ENCODE results near the gene MLC1.
A peak's percentile ranks its signal among the peaks of the same experiment; 100 is the strongest.

MLC1 gene

DNA sequence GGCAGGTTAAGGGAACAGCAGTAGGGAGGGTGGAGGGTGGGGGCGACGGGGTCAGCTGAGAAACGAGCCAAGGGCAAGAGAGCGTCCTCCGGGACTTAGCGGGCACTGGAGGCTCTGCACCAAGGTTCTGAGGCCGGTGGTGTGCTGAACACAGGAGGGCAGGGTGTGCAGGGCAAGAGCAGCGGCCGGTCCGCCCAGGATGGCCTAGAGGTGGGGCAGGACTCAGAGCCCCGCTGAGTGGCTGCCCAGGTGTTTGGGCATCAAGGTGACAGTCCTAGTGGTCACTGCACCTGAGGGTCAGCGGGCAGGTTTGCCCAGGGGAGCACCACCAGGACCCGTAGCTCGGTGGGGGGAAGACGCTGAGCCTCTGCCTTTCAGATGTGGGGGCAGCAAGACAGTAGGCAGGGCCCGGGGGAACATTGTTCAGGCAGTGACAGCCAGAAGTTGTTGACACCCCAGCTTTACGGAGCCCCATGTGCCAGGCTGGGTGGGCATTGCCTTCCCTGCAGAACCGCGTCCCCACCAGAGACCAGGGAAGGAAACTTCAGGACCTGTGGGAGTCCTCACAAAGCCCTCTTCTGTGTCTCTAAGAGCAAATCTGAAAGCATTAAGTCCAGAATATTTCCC is 22.6 kb downstream of the MLC1 start:
- H3K4me1 Mint-ChIP-seq: peaks cover 33% of the 10 kb centered on the region
- H3K9me3 Mint-ChIP-seq: no peaks in the 10 kb centered on the region
- no peak overlapping the region for H3K27ac Mint-ChIP-seq
- TF ChIP-seq, protein P1, sequence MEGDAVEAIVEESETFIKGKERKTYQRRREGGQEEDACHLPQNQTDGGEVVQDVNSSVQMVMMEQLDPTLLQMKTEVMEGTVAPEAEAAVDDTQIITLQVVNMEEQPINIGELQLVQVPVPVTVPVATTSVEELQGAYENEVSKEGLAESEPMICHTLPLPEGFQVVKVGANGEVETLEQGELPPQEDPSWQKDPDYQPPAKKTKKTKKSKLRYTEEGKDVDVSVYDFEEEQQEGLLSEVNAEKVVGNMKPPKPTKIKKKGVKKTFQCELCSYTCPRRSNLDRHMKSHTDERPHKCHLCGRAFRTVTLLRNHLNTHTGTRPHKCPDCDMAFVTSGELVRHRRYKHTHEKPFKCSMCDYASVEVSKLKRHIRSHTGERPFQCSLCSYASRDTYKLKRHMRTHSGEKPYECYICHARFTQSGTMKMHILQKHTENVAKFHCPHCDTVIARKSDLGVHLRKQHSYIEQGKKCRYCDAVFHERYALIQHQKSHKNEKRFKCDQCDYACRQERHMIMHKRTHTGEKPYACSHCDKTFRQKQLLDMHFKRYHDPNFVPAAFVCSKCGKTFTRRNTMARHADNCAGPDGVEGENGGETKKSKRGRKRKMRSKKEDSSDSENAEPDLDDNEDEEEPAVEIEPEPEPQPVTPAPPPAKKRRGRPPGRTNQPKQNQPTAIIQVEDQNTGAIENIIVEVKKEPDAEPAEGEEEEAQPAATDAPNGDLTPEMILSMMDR (IDR thresholded peaks at IDR 0.05; ENCODE audit: unreplicated experiment in 3 of 3): no peak
- H3K27me3 Mint-ChIP-seq (ENCODE audit: low read depth): peaks cover 29% of the 10 kb centered on the region
- H3K36me3 Mint-ChIP-seq (ENCODE audit: low read depth): no peaks in the 10 kb centered on the region
- no peak overlapping the region for H3K4me3 Mint-ChIP-seq

DNA sequence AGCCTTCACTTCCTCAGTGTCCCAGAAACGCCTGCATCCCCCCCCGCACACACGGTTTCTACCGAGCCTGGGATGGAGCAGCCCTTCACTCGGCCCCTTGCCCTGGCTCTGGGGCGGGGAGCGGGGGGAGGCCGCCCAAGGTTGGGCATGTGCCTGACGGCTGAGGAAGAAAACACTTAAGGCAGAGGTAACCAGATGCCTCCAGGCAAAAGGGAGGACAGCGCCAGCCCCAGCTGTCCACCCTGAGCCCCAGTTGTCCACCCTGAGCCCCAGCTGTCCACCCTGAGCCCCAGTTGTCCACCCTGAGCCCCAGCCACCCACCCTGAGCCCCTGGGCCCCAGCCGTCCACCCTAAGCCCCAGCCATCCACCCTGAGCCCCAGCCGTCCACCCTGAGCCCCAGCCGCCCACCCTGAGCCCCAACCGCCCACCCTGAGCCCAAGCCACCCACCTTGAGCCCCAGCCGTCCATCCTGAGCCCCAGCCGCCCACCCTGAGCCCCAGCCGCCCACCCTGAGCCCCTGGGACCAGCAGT is 23.3 kb downstream of the MLC1 start:
- Mint-ChIP-seq H3K36me3 (ENCODE audit: low read depth) (no peaks in the 10 kb centered on the region), H3K27me3 (ENCODE audit: low read depth) (peaks cover 27% of the 10 kb centered on the region), H3K9me3 (no peaks in the 10 kb centered on the region)

GRCh38 chr22:50061141-50061823 is 23.9 kb downstream of the MLC1 start:
- peaks cover 30% of the 10 kb centered on the region for H3K27me3 Mint-ChIP-seq (ENCODE audit: low read depth)
- peaks cover 33% of the 10 kb centered on the region for H3K4me1 Mint-ChIP-seq
- TF ChIP-seq, protein P1 (IDR thresholded peaks at IDR 0.05; ENCODE audit: unreplicated experiment in 3 of 3): no peak

More for the DNA sequence above, 23.3 kb downstream of the MLC1 start:
- Mint-ChIP-seq H3K4me1 (peaks cover 33% of the 10 kb centered on the region), H3K27ac (no peak overlapping the region), H3K4me3 (no peak overlapping the region)
- TF ChIP-seq, protein P1 (IDR thresholded peaks at IDR 0.05; ENCODE audit: unreplicated experiment in 3 of 3): no peak

GRCh38 chr22:50060441-50061140 is 24.6 kb downstream of the MLC1 start:
- H3K4me3 Mint-ChIP-seq: peak overlapping the region in 1 of 3 experiments; percentile 77
- peaks cover 30% of the 10 kb centered on the region for H3K4me1 Mint-ChIP-seq
- peak overlapping the region in 2 of 3 experiments; percentile 31 to 62 for H3K27ac Mint-ChIP-seq
- TF ChIP-seq, protein P1 (IDR thresholded peaks at IDR 0.05; ENCODE audit: unreplicated experiment in 3 of 3): no peak
- H3K36me3 Mint-ChIP-seq (ENCODE audit: low read depth): no peaks in the 10 kb centered on the region
- H3K9me3 Mint-ChIP-seq: no peaks in the 10 kb centered on the region
- H3K27me3 Mint-ChIP-seq (ENCODE audit: low read depth): peaks cover 36% of the 10 kb centered on the region

More at GRCh38 chr22:50061141-50061823, 23.9 kb downstream of the MLC1 start:
- H3K9me3 Mint-ChIP-seq: no peaks in the 10 kb centered on the region
- no peaks in the 10 kb centered on the region for H3K36me3 Mint-ChIP-seq (ENCODE audit: low read depth)
- no peak overlapping the region for H3K27ac Mint-ChIP-seq
- no peak overlapping the region for H3K4me3 Mint-ChIP-seq

DNA sequence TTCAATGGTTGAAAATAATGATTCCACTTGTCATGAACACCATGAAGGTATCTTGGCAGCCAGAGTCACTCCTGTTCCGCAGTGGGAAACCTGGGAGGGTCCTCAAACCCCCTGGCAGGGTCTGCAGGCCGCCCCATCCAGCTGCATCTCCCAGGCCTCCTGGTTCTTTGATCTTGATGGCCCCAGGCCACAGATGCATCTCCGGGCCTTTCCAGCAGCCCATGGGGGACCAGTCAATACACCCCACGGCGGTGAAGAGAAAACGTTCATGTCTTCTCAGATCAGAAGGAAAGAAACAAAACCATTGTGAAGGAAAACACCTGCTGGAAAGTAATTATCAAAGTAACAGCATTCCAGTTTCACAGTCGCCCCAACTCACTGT is 25.4 kb downstream of the MLC1 start:
- Mint-ChIP-seq H3K4me3 (peak overlapping the region; percentile 69 to 77 (median 70)), H3K4me1 (peaks cover 27% of the 10 kb centered on the region), H3K27me3 (ENCODE audit: low read depth) (peaks cover 40% of the 10 kb centered on the region), H3K36me3 (ENCODE audit: low read depth) (no peaks in the 10 kb centered on the region), H3K9me3 (peaks cover 3% of the 10 kb centered on the region), H3K27ac (peak overlapping the region; percentile 31 to 74 (median 62))
- TF ChIP-seq, protein P1 (IDR thresholded peaks at IDR 0.05; ENCODE audit: unreplicated experiment in 3 of 3): no peak
